Chondrocyte (in vitro differentiated cells): ENCODE measurements around the gene PGAM1. TPM values are rescaled to one million over a fixed set of nuclear protein-coding genes. Genes with fewer than 3 reads are reported as not detected.

Experiments used
- DNase-seq: peaks from one replicate; pipeline ENCODE4 v3.0.0; 2021; ENCODE audit warnings: mixed read lengths, low spot score
- H3K27ac Mint-ChIP-seq: one replicate; pipeline ENCODE4 v1.8.0; 2021; ENCODE audit warnings: mild to moderate bottlenecking, moderate library complexity, mixed read lengths; ENCODE audit not compliant: unreplicated experiment
- H3K27me3 Mint-ChIP-seq: 2 replicates; pipeline ENCODE4 v1.8.0; 2021; ENCODE audit warnings: low read depth, mixed read lengths
- H3K36me3 Mint-ChIP-seq: 2 replicates; pipeline ENCODE4 v1.8.0; 2021; ENCODE audit warnings: low read depth, mixed read lengths
- H3K4me1 Mint-ChIP-seq: 2 replicates; pipeline ENCODE4 v1.8.0; 2021; ENCODE audit warnings: low read depth, mild to moderate bottlenecking, mixed read lengths
- H3K4me3 Mint-ChIP-seq: one replicate; pipeline ENCODE4 v1.8.0; 2021; ENCODE audit warnings: mild to moderate bottlenecking, moderate library complexity, mixed read lengths; ENCODE audit not compliant: unreplicated experiment
- H3K9me3 Mint-ChIP-seq: 2 replicates; pipeline ENCODE4 v1.8.0; 2021; ENCODE audit warnings: low read depth, mixed read lengths
- total RNA-seq: library from RNA; stranded (reverse); gene quantifications from 3 replicates; pipeline ENCODE4 v1.2.1, GENCODE V29; 2021
- TF ChIP-seq, protein P1 (sequence below): fragments of 200-600 bp; sonication (generic); IDR thresholded peaks from 2 replicates; pipeline ENCODE4 v1.5.0; 2021; ENCODE audit warnings: antibody characterized with exemption, mild to moderate bottlenecking, moderate library complexity

The PGAM1 gene
- total RNA-seq, 1 donor from 2014 or later = 334 TPM

DNA sequence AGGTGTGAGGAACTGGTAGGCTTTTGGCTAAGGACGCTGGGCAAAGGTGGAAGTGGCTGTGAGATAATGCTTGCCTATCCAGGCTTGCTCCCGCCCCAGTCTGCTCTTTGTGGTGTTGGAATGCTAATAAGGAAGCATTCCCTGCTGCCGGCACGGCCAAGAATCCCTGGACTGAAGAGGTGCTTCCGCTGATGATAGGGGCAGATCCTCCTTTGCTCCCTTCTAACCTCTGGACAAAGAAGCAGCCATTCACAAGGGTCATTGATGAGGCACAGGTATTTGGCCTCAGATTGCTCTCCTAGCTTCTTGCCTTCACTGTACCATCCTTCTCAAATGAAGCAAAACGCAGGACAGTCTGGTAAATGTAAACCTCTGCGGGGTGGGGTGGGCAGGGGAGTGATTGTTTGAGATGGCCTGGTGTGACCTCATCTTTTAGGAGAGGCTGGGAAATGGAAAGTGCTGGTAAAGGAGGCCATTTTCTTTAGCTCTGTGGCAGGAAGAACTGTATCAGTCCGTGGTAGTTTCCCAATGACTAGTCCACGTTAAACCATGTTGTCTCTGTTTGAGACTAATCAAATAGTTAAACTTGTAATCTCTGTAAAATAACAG, 1.7 kb downstream of the PGAM1 start:
- DNase-seq = no peak
- H3K27me3 Mint-ChIP-seq = no peaks in the 10 kb centered on the region
- TF ChIP-seq, protein P1, sequence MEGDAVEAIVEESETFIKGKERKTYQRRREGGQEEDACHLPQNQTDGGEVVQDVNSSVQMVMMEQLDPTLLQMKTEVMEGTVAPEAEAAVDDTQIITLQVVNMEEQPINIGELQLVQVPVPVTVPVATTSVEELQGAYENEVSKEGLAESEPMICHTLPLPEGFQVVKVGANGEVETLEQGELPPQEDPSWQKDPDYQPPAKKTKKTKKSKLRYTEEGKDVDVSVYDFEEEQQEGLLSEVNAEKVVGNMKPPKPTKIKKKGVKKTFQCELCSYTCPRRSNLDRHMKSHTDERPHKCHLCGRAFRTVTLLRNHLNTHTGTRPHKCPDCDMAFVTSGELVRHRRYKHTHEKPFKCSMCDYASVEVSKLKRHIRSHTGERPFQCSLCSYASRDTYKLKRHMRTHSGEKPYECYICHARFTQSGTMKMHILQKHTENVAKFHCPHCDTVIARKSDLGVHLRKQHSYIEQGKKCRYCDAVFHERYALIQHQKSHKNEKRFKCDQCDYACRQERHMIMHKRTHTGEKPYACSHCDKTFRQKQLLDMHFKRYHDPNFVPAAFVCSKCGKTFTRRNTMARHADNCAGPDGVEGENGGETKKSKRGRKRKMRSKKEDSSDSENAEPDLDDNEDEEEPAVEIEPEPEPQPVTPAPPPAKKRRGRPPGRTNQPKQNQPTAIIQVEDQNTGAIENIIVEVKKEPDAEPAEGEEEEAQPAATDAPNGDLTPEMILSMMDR = no peak
- peaks cover 17% of the 10 kb centered on the region for H3K36me3 Mint-ChIP-seq
- H3K4me3 Mint-ChIP-seq = peak overlapping the region; percentile 82
- H3K27ac Mint-ChIP-seq = peak overlapping the region; percentile 94
- H3K4me1 Mint-ChIP-seq = peaks cover 29% of the 10 kb centered on the region
- no peaks in the 10 kb centered on the region for H3K9me3 Mint-ChIP-seq

DNA sequence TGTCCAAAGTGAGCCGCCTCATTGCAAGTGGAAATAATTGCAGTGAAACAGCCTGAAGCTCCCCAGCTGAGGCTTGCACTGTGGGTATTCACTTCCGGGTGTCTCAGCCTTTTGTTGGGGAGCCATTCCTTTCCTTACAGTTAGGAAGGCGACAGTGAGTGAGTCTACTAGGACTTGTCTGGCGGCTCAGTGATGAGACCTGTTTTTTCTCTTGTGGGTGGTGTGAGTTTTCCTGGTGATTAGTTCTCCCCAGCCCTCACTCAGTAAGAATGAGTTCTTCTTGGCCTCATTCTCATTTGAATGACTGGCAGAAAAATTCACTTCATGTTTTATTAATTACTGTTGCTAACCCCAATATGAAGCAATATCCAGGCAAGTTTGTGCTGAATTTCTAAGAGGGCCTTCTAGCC, 2.6 kb downstream of the PGAM1 start:
- TF ChIP-seq, protein P1 = no peak
- Mint-ChIP-seq H3K4me1 (peaks cover 25% of the 10 kb centered on the region), H3K27me3 (no peaks in the 10 kb centered on the region), H3K27ac (peak overlapping the region; percentile 94), H3K36me3 (peaks cover 17% of the 10 kb centered on the region), H3K9me3 (no peaks in the 10 kb centered on the region), H3K4me3 (peak overlapping the region; percentile 71)
- no peak for DNase-seq

DNA sequence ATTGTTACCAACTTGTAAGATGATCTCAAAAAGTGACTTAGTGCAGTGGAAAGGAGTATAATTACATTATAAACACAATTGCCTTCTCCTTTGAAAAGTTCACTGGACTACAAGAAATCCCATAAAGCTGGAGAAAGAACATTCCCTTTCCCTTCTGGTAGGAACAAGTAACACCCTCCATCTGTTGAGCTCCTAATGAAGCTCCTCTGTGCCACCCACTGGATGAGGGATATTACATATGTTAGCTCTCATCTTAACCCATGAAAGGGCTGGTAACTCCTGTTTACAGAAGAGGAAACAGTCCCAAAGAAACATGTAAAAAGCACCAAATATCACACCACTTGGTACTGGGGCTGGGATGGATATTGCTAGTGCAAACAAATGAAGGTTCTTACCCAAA, 8.1 kb downstream of the PGAM1 start:
- DNase-seq = no peak
- Mint-ChIP-seq H3K9me3 (no peaks in the 10 kb centered on the region), H3K4me1 (peaks cover 6% of the 10 kb centered on the region), H3K4me3 (no peak overlapping the region), H3K36me3 (peaks cover 21% of the 10 kb centered on the region), H3K27me3 (no peaks in the 10 kb centered on the region), H3K27ac (no peak overlapping the region)
- TF ChIP-seq, protein P1 = no peak

DNA sequence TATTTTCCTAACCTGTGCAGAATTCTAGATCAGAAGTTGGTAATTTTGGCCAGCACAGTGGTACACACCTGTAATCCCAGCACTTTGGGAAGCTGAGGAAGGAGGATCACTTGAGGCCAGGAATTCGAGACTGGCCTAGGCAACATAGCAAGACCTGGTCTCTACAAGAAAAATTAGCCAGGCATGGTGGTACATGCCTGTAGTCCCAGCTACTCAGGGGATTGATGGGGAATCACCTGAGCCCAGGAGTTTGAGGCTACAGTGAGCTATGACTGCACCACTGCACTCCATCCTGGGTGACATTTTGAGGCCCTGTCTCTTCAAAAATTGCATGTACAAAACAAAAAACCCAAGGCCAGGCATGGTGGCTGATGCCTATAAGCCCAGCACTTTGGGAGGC, 8.6 kb downstream of the PGAM1 start:
- H3K36me3 Mint-ChIP-seq = peaks cover 19% of the 10 kb centered on the region
- no peaks in the 10 kb centered on the region for H3K9me3 Mint-ChIP-seq
- no peak overlapping the region for H3K27ac Mint-ChIP-seq
- peaks cover under 1% of the 10 kb centered on the region for H3K4me1 Mint-ChIP-seq
- no peaks in the 10 kb centered on the region for H3K27me3 Mint-ChIP-seq
- TF ChIP-seq, protein P1 = no peak
- no peak overlapping the region for H3K4me3 Mint-ChIP-seq
- DNase-seq = no peak

DNA sequence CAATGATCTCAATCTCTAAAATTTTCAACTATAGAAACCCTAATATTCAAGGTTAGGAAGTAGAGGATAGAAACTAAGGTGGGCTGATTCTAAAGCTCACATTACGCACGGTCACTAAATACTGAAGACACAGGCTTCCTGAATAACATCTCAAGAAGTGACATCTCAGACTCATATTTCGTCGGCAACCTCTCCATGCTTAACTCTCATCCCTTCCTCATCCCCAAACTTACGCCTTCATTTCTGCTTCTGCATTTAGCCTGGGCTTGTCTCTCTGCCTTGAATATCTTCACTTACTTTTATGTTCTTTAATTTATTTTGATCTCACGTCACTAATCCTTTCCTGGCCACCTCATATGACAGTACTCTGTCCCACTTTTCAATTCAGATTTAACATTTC, 9.2 kb downstream of the PGAM1 start:
- Mint-ChIP-seq H3K27me3 (no peaks in the 10 kb centered on the region), H3K36me3 (peaks cover 21% of the 10 kb centered on the region), H3K27ac (no peak overlapping the region), H3K4me3 (no peak overlapping the region), H3K9me3 (no peaks in the 10 kb centered on the region), H3K4me1 (no peaks in the 10 kb centered on the region)
- no peak for DNase-seq
- TF ChIP-seq, protein P1 = no peak
